Endodermal cell (in vitro differentiated cells): ENCODE results near the gene OPRL1. TPM values are rescaled to one million over a fixed set of nuclear protein-coding genes. Genes with fewer than 3 reads are reported as not detected.

ENCODE experiments used
- DNase-seq: peaks from one replicate; pipeline ENCODE4 v3.0.0-alpha.2; 2017
- H3K27ac ChIP-seq: 2 replicates; pipeline ENCODE4 v1.5.1; 2013; ENCODE audit warnings: mild to moderate bottlenecking, low read depth, low read length, moderate library complexity
- H3K27me3 ChIP-seq: 2 replicates; pipeline ENCODE4 v1.6.1; 2013; ENCODE audit warnings: mild to moderate bottlenecking, low read length, moderate library complexity; ENCODE audit not compliant: insufficient read depth, control insufficient read depth, poor library complexity, severe bottlenecking
- H3K36me3 ChIP-seq: 2 replicates; pipeline ENCODE4 v1.7.0; 2013; ENCODE audit warnings: mild to moderate bottlenecking, low read length, moderate library complexity; ENCODE audit not compliant: control insufficient read depth, insufficient read depth
- H3K4me1 ChIP-seq: one replicate; pipeline ENCODE4 v1.7.0; 2013; ENCODE audit warnings: low read length; ENCODE audit not compliant: control insufficient read depth, insufficient read depth
- H3K4me3 ChIP-seq: 2 replicates; pipeline ENCODE4 v1.5.1; 2013; ENCODE audit warnings: mild to moderate bottlenecking, low read length, moderate library complexity
- H3K9ac ChIP-seq: 2 replicates; pipeline ENCODE4 v1.6.1; 2013; ENCODE audit warnings: mild to moderate bottlenecking, low read length, moderate library complexity; ENCODE audit not compliant: poor library complexity, severe bottlenecking; ENCODE audit errors: extremely low read depth
- H3K9me3 ChIP-seq: 2 replicates; pipeline ENCODE4 v1.6.1; 2013; ENCODE audit warnings: mild to moderate bottlenecking, low read length, moderate library complexity; ENCODE audit not compliant: control insufficient read depth
- H3K27ac Mint-ChIP-seq: 2 replicates; pipeline ENCODE4 v1.8.0; 2020; ENCODE audit warnings: mixed read lengths
- H3K27me3 Mint-ChIP-seq: 2 replicates; pipeline ENCODE4 v1.8.0; 2021; ENCODE audit warnings: mild to moderate bottlenecking, mixed read lengths; ENCODE audit not compliant: insufficient read depth
- H3K36me3 Mint-ChIP-seq: 2 replicates; pipeline ENCODE4 v1.8.0; 2020; ENCODE audit warnings: low read depth, mixed read lengths
- H3K4me1 Mint-ChIP-seq: 2 replicates; pipeline ENCODE4 v1.8.0; 2020; ENCODE audit warnings: mixed read lengths
- H3K4me3 Mint-ChIP-seq: 2 replicates; pipeline ENCODE4 v1.8.0; 2020; ENCODE audit warnings: mild to moderate bottlenecking, moderate library complexity, mixed read lengths
- H3K9me3 Mint-ChIP-seq: 2 replicates; pipeline ENCODE4 v1.8.0; 2020; ENCODE audit warnings: mild to moderate bottlenecking, mixed read lengths
- WGBS, 2 experiments: methylation state at CpG; one replicate each; pipeline versions ENCODE4 v1.1.5 to v1.1.7; 2013; ENCODE audit warnings: missing lambda C conversion rate in 2 of 2, mixed read lengths in 1 of 2; ENCODE audit not compliant: insufficient coverage in 1 of 2, insufficient read length in 1 of 2; 5-methylcytosine and 5-hydroxymethylcytosine counted together
- total RNA-seq, 2 donors: library from RNA; stranded (reverse); fragmentation: NEBNext Ultra II Directional in 1 of 2; extraction: Animal tissue kit (Norgen Biotek cat#: 25700) in 1 of 2; gene quantifications; 2 replicates in 1 of 2; 3 replicates in 1 of 2; pipeline ENCODE4 v1.2.1, GENCODE V29; 2021
- TF ChIP-seq, protein P1 (sequence below): fragments of 200-600 bp; sonication (generic); conservative IDR thresholded peaks from 2 replicates; pipeline ENCODE4 v1.5.0; 2021; ENCODE audit warnings: antibody characterized with exemption, mild to moderate bottlenecking

Gene OPRL1
- total RNA-seq, 2 donors from 2014 or later = 4.1 to 5.5 TPM

DNA sequence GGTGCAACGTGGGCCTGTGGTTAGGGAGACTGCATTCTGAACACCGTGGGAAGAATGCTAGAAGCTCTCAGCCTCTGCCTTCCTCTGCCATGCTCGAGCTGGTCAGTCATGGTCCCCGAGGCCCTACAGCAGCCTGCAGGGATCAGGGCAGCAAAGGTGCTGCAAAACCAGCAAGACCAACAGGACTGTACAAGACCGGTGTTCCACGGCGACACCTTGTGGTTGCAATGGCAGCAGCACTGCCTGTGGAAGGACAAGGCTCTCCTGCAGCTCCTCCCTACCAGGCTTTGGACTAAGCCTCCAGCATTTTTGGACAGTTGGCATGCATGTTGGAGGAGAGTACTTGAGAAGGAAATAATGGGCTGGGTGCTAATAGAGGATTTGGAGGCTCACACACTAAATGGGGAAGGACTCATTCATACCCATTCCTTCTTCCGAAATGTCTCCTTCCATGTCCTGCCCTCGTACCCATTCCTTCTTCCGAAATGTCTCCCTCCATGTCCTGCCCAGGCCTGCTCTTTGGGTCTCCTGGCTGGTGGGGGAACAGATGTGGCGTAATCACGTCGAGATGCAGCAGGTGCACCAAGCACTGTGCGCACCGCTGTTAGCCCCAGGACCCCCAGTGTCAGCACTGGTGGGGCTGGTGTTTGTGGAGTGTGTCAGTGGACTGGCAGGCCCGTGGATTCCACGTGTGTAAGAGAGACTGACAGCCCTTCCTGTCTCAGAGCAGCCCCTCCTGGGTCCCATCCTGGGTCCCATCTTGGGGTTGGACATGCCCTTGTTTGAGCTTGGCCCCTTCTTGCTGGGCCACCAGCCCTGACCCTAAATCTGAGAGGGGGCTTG lies 65.8 kb downstream of the OPRL1 start:
- TF ChIP-seq, protein P1, sequence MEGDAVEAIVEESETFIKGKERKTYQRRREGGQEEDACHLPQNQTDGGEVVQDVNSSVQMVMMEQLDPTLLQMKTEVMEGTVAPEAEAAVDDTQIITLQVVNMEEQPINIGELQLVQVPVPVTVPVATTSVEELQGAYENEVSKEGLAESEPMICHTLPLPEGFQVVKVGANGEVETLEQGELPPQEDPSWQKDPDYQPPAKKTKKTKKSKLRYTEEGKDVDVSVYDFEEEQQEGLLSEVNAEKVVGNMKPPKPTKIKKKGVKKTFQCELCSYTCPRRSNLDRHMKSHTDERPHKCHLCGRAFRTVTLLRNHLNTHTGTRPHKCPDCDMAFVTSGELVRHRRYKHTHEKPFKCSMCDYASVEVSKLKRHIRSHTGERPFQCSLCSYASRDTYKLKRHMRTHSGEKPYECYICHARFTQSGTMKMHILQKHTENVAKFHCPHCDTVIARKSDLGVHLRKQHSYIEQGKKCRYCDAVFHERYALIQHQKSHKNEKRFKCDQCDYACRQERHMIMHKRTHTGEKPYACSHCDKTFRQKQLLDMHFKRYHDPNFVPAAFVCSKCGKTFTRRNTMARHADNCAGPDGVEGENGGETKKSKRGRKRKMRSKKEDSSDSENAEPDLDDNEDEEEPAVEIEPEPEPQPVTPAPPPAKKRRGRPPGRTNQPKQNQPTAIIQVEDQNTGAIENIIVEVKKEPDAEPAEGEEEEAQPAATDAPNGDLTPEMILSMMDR = peak; percentile 64
- Mint-ChIP-seq H3K36me3 (no peaks in the 10 kb centered on the region), H3K4me3 (no peak overlapping the region), H3K27me3 (no peaks in the 10 kb centered on the region), H3K27ac (no peak overlapping the region), H3K4me1 (no peaks in the 10 kb centered on the region), H3K9me3 (peaks cover 20% of the 10 kb centered on the region)
- Histone ChIP-seq H3K27ac (no peak overlapping the region), H3K9ac (no peak overlapping the region), H3K9me3 (peaks cover 17% of the 10 kb centered on the region), H3K4me3 (no peak overlapping the region), H3K4me1 (no peaks in the 10 kb centered on the region), H3K36me3 (no peaks in the 10 kb centered on the region), H3K27me3 (no peaks in the 10 kb centered on the region)
- DNase-seq = peak; percentile 84
- WGBS, 2 experiments = 90 to 92% methylated on average over 7 to 17 of the region's 17 CpGs

GRCh38 chr20:64146301-64146935 lies 66.5 kb downstream of the OPRL1 start:
- WGBS, 2 experiments = 79 to 100% methylated on average over 1 to 7 of the region's 7 CpGs
- H3K27ac ChIP-seq = no peak overlapping the region

DNA sequence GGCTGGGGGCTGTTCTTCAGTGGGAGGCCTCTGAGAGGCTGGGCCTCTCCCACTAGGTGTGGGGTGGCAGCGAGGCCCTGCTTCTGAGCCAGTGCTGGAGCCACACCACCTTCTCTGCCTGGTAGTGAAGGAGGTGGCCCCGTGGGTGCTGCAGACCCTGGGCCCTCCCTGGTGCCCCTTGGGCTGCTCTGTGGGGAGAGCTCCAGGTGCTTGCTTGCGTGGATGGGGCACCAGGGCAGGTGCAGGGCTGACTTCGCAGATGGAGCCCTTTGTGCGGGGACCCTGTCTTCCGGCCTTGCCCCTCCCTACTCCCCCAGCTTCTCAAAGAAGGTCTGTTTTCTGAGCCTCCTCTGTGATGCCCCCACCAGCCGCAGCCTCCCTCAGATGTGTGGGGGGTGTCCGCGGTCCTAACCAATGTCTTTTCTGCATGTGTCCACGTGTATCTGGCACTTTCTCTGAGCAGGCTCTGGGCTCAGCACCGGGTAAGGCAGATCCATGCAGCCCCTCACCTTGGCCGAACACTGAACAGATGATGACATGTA lies 67.1 kb downstream of the OPRL1 start:
- no peaks in the 10 kb centered on the region for H3K4me1 ChIP-seq
- DNase-seq = no peak
- H3K27me3 Mint-ChIP-seq = no peaks in the 10 kb centered on the region
- H3K27ac ChIP-seq = no peak overlapping the region
- H3K27ac Mint-ChIP-seq = no peak overlapping the region
- no peak overlapping the region for H3K4me3 Mint-ChIP-seq
- no peak overlapping the region for H3K9ac ChIP-seq
- peaks cover 20% of the 10 kb centered on the region for H3K9me3 Mint-ChIP-seq
- no peaks in the 10 kb centered on the region for H3K27me3 ChIP-seq
- 86 to 93% methylated on average over 6 to 12 of the region's 12 CpGs for WGBS, 2 experiments
- H3K36me3 Mint-ChIP-seq = no peaks in the 10 kb centered on the region
- no peak overlapping the region for H3K4me3 ChIP-seq
- H3K9me3 ChIP-seq = peaks cover 17% of the 10 kb centered on the region
- H3K36me3 ChIP-seq = no peaks in the 10 kb centered on the region
- H3K4me1 Mint-ChIP-seq = peaks cover 2% of the 10 kb centered on the region
- TF ChIP-seq, protein P1 = no peak

More at GRCh38 chr20:64146301-64146935, 66.5 kb downstream of the OPRL1 start:
- Mint-ChIP-seq H3K4me1 (no peaks in the 10 kb centered on the region), H3K4me3 (no peak overlapping the region), H3K27ac (no peak overlapping the region), H3K27me3 (no peaks in the 10 kb centered on the region), H3K9me3 (peaks cover 20% of the 10 kb centered on the region), H3K36me3 (no peaks in the 10 kb centered on the region)
- H3K4me1 ChIP-seq = no peaks in the 10 kb centered on the region
- no peak overlapping the region for H3K9ac ChIP-seq
- no peak overlapping the region for H3K4me3 ChIP-seq
- no peaks in the 10 kb centered on the region for H3K36me3 ChIP-seq
- no peaks in the 10 kb centered on the region for H3K27me3 ChIP-seq
- peaks cover 17% of the 10 kb centered on the region for H3K9me3 ChIP-seq
- TF ChIP-seq, protein P1 = no peak
- DNase-seq = no peak
